Astrocyte (in vitro differentiated cells and primary cell): Measurements from ENCODE around the gene CRIM1. TPM values are rescaled to one million over a fixed set of nuclear protein-coding genes. Genes with fewer than 3 reads are reported as not detected.
"Not testable (repeated sequence)": the region's sequence is repeated elsewhere in the genome, so short reads cannot be mapped to it uniquely, and the experiment has no call there.

Experiments
- DNase-seq: peaks from one replicate; pipeline ENCODE4 v3.0.0-alpha.2; 2010; ENCODE audit warnings: low read depth
- FAIRE-seq: peaks from 2 replicates; lab custom pipeline; 2011; peaks lifted over from hg19 to GRCh38; lab: Jason Lieb, UNC
- H2AFZ ChIP-seq: 2 replicates; pipeline ENCODE4 v1.6.0; 2012; ENCODE audit warnings: low read depth, low read length, inconsistent platforms
- H3K27ac ChIP-seq: 2 replicates; pipeline ENCODE4 v1.5.1; 2011; ENCODE audit warnings: low read depth, low read length, inconsistent platforms
- H3K27me3 ChIP-seq: 2 replicates; pipeline ENCODE4 v1.6.0; 2011; ENCODE audit warnings: low read length, inconsistent platforms; ENCODE audit not compliant: insufficient read depth
- H3K36me3 ChIP-seq: 2 replicates; pipeline ENCODE4 v1.5.1; 2011; ENCODE audit warnings: low read length, inconsistent platforms; ENCODE audit not compliant: insufficient read depth
- H3K4me1 ChIP-seq: 2 replicates; pipeline ENCODE4 v1.5.1; 2011; ENCODE audit warnings: low read length, inconsistent platforms; ENCODE audit not compliant: insufficient read depth
- H3K4me2 ChIP-seq: 2 replicates; pipeline ENCODE4 v1.6.0; 2012; ENCODE audit warnings: low read length, inconsistent platforms
- H3K4me3 ChIP-seq: 2 replicates; pipeline ENCODE4 v1.5.1; 2011; ENCODE audit warnings: low read depth, mild to moderate bottlenecking, low read length, inconsistent platforms; ENCODE audit not compliant: insufficient read depth
- H3K79me2 ChIP-seq: 2 replicates; pipeline ENCODE4 v1.6.0; 2012; ENCODE audit warnings: mild to moderate bottlenecking, low read length, inconsistent platforms; ENCODE audit not compliant: insufficient read depth
- H3K9ac ChIP-seq: 2 replicates; pipeline ENCODE4 v1.6.0; 2012; ENCODE audit warnings: mild to moderate bottlenecking, low read length, inconsistent platforms
- H3K9me3 ChIP-seq: 2 replicates; pipeline ENCODE4 v1.5.1; 2012; ENCODE audit warnings: low read depth, mild to moderate bottlenecking, low read length, inconsistent platforms; ENCODE audit not compliant: insufficient read depth
- H4K20me1 ChIP-seq: 2 replicates; pipeline ENCODE4 v1.6.0; 2012; ENCODE audit warnings: low read length, inconsistent platforms; ENCODE audit not compliant: insufficient read depth
- H3K27ac Mint-ChIP-seq: one replicate; pipeline ENCODE4 v1.8.0; 2021; ENCODE audit warnings: mild to moderate bottlenecking, mixed read lengths; ENCODE audit not compliant: unreplicated experiment
- H3K27me3 Mint-ChIP-seq: one replicate; pipeline ENCODE4 v1.8.0; 2021; ENCODE audit warnings: low read depth, mixed read lengths; ENCODE audit not compliant: unreplicated experiment
- H3K36me3 Mint-ChIP-seq: one replicate; pipeline ENCODE4 v1.8.0; 2021; ENCODE audit warnings: low read depth, mixed read lengths; ENCODE audit not compliant: unreplicated experiment
- H3K4me1 Mint-ChIP-seq: one replicate; pipeline ENCODE4 v1.8.0; 2021; ENCODE audit warnings: low read depth, mixed read lengths; ENCODE audit not compliant: unreplicated experiment
- H3K4me3 Mint-ChIP-seq: one replicate; pipeline ENCODE4 v1.8.0; 2021; ENCODE audit warnings: mild to moderate bottlenecking, moderate library complexity, mixed read lengths; ENCODE audit not compliant: unreplicated experiment
- H3K9me3 Mint-ChIP-seq: one replicate; pipeline ENCODE4 v1.8.0; 2021; ENCODE audit warnings: mild to moderate bottlenecking, mixed read lengths; ENCODE audit not compliant: unreplicated experiment
- EZH2 ChIP-seq: IDR thresholded peaks from 2 replicates; pipeline ENCODE4 v1.6.1; 2012; ENCODE audit warnings: mild to moderate bottlenecking, low read length, inconsistent platforms; ENCODE audit not compliant: insufficient read depth
- total RNA-seq: library from RNA; stranded (reverse); gene quantifications from 2 replicates; pipeline ENCODE4 v1.2.1, GENCODE V29; 2021
- TF ChIP-seq, protein P1 (sequence below): IDR thresholded peaks from 2 replicates; pipeline ENCODE4 v1.5.1; 2011; ENCODE audit warnings: low read depth, mild to moderate bottlenecking, inconsistent platforms, low read length, moderate library complexity; ENCODE audit not compliant: insufficient read depth

The CRIM1 gene
- total RNA-seq, 1 donor from 2014 or later, result 180 TPM

DNA sequence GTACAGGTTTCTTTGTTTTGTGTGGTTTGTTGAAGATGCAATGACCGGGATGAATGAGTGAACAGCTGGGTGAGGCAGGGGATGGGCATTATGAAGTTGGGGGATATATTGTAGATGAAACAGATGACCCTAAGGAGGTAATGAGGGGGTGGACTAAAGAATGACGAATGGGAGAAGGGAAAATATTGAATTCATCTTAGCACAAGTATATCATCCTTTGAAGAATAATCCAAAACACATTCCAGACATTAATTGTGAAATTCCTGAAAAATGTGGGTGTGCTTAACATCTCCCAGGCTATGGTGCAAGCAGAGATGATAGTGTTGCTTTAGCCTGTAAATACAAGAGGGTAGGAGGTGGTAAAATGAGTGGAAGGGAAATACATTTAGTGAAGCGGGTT is 5.8 kb downstream of the CRIM1 start:
- peak; percentile 61 for DNase-seq
- no peaks in the 10 kb centered on the region for H3K27me3 Mint-ChIP-seq
- H3K79me2 ChIP-seq, result peaks cover 100% of the 10 kb centered on the region
- peaks cover 82% of the 10 kb centered on the region for H4K20me1 ChIP-seq
- no peaks in the 10 kb centered on the region for H3K36me3 Mint-ChIP-seq
- peaks cover 52% of the 10 kb centered on the region for H3K4me1 ChIP-seq
- peak overlapping the region; percentile 63 for H3K27ac Mint-ChIP-seq
- H3K27me3 ChIP-seq, result no peaks in the 10 kb centered on the region
- FAIRE-seq, result no peak
- H3K36me3 ChIP-seq, result no peaks in the 10 kb centered on the region
- H3K27ac ChIP-seq, result peak overlapping the region; percentile 62
- peak overlapping the region; percentile 90 for H3K4me2 ChIP-seq
- peak overlapping the region; percentile 61 for H3K9ac ChIP-seq
- peaks cover 61% of the 10 kb centered on the region for H3K4me1 Mint-ChIP-seq
- peak overlapping the region; percentile 17 for H3K4me3 Mint-ChIP-seq
- H3K9me3 ChIP-seq, result no peaks in the 10 kb centered on the region
- H3K4me3 ChIP-seq, result no peak overlapping the region
- H2AFZ ChIP-seq, result no peak overlapping the region
- no peaks in the 10 kb centered on the region for H3K9me3 Mint-ChIP-seq
- no peak for TF ChIP-seq EZH2
- TF ChIP-seq, protein P1, sequence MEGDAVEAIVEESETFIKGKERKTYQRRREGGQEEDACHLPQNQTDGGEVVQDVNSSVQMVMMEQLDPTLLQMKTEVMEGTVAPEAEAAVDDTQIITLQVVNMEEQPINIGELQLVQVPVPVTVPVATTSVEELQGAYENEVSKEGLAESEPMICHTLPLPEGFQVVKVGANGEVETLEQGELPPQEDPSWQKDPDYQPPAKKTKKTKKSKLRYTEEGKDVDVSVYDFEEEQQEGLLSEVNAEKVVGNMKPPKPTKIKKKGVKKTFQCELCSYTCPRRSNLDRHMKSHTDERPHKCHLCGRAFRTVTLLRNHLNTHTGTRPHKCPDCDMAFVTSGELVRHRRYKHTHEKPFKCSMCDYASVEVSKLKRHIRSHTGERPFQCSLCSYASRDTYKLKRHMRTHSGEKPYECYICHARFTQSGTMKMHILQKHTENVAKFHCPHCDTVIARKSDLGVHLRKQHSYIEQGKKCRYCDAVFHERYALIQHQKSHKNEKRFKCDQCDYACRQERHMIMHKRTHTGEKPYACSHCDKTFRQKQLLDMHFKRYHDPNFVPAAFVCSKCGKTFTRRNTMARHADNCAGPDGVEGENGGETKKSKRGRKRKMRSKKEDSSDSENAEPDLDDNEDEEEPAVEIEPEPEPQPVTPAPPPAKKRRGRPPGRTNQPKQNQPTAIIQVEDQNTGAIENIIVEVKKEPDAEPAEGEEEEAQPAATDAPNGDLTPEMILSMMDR, result no peak

DNA sequence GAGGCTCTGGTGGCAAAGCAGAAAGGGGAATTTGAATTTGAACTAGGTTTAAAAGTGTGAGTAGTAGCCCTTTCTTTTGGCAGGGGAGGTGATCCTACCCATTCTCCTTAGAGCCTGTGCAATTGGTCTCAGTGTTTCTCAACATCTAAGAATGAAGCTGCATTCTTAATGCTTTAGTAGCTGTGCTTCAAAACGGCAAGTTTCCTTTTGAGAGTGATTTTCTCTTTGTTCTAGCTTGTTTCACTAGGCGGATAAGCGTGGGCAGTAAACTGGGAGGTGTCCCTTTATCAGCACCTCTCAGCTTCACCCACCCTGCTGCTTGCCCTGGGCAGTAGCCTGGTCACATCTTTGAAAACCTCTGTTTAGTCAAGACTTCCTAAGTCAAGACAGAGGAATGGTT is 6.7 kb downstream of the CRIM1 start:
- no peak for TF ChIP-seq EZH2
- TF ChIP-seq, protein P1, result no peak
- Histone ChIP-seq H3K4me1 (peaks cover 61% of the 10 kb centered on the region), H4K20me1 (peaks cover 83% of the 10 kb centered on the region), H3K9me3 (no peaks in the 10 kb centered on the region), H3K36me3 (no peaks in the 10 kb centered on the region), H3K79me2 (peaks cover 100% of the 10 kb centered on the region), H3K27me3 (no peaks in the 10 kb centered on the region), H2AFZ (no peak overlapping the region), H3K27ac (peak overlapping the region; percentile 62), H3K9ac (peak overlapping the region; percentile 61), H3K4me2 (peak overlapping the region; percentile 90), H3K4me3 (peak overlapping the region; percentile 4)
- Mint-ChIP-seq H3K9me3 (no peaks in the 10 kb centered on the region), H3K4me3 (peak overlapping the region; percentile 16), H3K36me3 (no peaks in the 10 kb centered on the region), H3K4me1 (peaks cover 70% of the 10 kb centered on the region), H3K27me3 (no peaks in the 10 kb centered on the region), H3K27ac (peak overlapping the region; percentile 63)
- FAIRE-seq, result peak; percentile 50
- peak; percentile 87 for DNase-seq

DNA sequence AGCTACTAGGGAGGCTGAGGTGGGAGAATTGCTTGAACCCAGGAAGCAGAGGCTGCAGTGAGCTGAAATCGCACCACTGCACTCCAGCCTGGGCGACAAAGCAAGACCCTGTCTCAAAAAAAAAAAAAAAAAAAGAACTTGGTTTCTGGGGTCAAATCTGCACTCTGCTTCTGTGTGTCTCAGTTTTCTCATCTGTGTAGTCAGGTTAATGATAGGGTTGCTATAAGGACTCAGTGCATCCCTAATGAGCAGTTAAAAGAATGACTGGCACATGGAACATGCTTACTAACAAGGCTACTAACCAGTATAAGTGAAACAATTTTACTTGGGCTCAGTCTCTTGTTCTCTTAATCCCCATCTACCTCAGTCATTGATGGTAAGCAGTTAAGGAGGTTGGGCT is 7.5 kb downstream of the CRIM1 start:
- H3K27me3 ChIP-seq, H3K9ac ChIP-seq, H3K36me3 Mint-ChIP-seq, H3K36me3 ChIP-seq, H3K4me3 Mint-ChIP-seq, H3K4me2 ChIP-seq, FAIRE-seq, H3K9me3 ChIP-seq, H3K27ac ChIP-seq, DNase-seq, H3K4me3 ChIP-seq, H3K9me3 Mint-ChIP-seq, H2AFZ ChIP-seq, H3K27me3 Mint-ChIP-seq: not testable (repeated sequence)
- Mint-ChIP-seq H3K27ac (peak overlapping the region; percentile 63), H3K4me1 (peaks cover 78% of the 10 kb centered on the region)
- Histone ChIP-seq H3K79me2 (peaks cover 100% of the 10 kb centered on the region), H4K20me1 (peaks cover 83% of the 10 kb centered on the region), H3K4me1 (peaks cover 69% of the 10 kb centered on the region)
